ENCODE data around the gene SORCS2.

The SORCS2 gene

DNA sequence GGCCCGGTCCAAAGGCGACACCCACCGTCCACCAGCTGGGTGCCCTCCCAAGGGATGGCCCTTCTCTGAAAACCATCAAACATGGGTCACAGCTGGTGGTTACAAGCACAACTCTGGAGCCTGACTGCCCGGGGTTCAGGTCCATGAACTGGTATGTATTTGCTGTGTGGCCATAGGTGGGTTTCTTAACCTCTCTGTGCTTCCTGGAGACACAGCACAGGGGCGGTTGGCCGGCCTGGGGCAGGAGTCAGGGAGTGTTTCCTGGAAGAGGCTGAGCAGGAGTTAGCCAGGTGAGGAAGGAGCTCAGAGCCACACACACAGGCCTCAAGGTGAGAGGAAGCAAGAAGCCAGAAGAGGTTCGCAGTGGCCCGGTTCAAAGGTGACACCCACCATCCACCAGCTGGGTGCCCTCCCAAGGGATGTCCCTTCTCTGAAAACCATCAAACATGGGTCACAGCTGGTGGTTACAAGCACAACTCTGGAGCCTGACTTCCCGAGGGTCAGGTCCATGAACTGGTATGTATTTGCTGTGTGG lies 486.0 kb downstream of the SORCS2 start:
- CTCF ChIA-PET = no interaction called here
- POLR2A ChIA-PET = no interaction called here
- TF ChIP-seq L3MBTL2 (conservative IDR thresholded peaks at IDR 0.05) (no peak), SUZ12 (IDR thresholded peaks at IDR 0.05) (no peak), SP1 (IDR thresholded peaks at IDR 0.05) (no peak), TARDBP (IDR thresholded peaks at IDR 0.05) (no peak), HDGF (IDR thresholded peaks at IDR 0.05; ENCODE audit: borderline replicate concordance) (no peak), NFRKB (IDR thresholded peaks at IDR 0.05) (no peak), ZNF384 (IDR thresholded peaks at IDR 0.05) (no peak), LEF1 (IDR thresholded peaks at IDR 0.05; ENCODE audit: borderline replicate concordance) (no peak), FOXK2 (IDR thresholded peaks at IDR 0.05) (no peak), BHLHE40 (IDR thresholded peaks at IDR 0.05; ENCODE audit: borderline replicate concordance) (no peak), FOXM1 (IDR thresholded peaks at IDR 0.05; ENCODE audit: borderline replicate concordance) (no peak), ARNT (IDR thresholded peaks at IDR 0.05) (no peak), CTBP1 (IDR thresholded peaks at IDR 0.05; ENCODE audit: borderline replicate concordance) (no peak), FOXA1 (IDR thresholded peaks at IDR 0.05) (no peak), ELF4 (IDR thresholded peaks at IDR 0.05) (no peak)
- TF ChIP-seq, protein P1, sequence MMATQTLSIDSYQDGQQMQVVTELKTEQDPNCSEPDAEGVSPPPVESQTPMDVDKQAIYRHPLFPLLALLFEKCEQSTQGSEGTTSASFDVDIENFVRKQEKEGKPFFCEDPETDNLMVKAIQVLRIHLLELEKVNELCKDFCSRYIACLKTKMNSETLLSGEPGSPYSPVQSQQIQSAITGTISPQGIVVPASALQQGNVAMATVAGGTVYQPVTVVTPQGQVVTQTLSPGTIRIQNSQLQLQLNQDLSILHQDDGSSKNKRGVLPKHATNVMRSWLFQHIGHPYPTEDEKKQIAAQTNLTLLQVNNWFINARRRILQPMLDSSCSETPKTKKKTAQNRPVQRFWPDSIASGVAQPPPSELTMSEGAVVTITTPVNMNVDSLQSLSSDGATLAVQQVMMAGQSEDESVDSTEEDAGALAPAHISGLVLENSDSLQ (IDR thresholded peaks at IDR 0.05) = no peak
- no peak for DNase-seq (ENCODE audit: extremely low spot score)

DNA sequence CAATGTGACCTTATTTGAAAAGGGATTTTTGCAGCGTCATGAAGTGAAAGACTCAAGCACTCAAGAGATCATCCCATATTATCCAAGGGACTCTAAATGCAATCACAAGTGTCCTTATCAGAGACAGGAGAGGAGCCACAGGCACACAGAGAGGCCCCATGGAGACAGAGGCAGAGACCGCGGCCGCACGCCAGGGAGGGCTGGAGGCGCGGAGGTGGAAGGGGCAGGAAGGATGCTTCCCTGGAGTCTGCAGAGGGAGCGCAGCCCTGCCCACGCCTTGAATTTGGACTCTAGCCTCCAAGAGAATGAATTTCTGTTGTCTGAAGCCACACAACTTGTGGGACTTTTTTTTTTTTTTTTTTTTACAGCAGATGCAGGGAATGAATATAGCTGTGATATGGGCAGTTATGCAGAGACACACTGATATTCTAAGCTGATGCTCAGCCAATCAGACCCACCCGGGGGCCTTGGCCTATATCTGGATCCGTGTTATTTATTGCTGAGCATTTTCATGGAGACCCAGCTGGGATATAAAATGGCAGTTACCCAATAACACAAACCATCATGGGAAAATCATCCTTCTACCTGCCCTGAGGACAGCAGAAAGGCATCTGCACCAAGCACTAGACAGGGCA lies 487.2 kb downstream of the SORCS2 start:
- CTCF ChIA-PET = no interaction called here
- TF ChIP-seq FOXA1 (IDR thresholded peaks at IDR 0.05) = no peak
- TF ChIP-seq LEF1 (IDR thresholded peaks at IDR 0.05; ENCODE audit: borderline replicate concordance) = no peak
- TF ChIP-seq SP1 (IDR thresholded peaks at IDR 0.05) = no peak
- TF ChIP-seq BHLHE40 (IDR thresholded peaks at IDR 0.05; ENCODE audit: borderline replicate concordance) = no peak
- no peak for TF ChIP-seq NFRKB (IDR thresholded peaks at IDR 0.05)
- TF ChIP-seq TARDBP (IDR thresholded peaks at IDR 0.05) = no peak
- POLR2A ChIA-PET = no interaction called here
- no peak for DNase-seq (ENCODE audit: extremely low spot score)

DNA sequence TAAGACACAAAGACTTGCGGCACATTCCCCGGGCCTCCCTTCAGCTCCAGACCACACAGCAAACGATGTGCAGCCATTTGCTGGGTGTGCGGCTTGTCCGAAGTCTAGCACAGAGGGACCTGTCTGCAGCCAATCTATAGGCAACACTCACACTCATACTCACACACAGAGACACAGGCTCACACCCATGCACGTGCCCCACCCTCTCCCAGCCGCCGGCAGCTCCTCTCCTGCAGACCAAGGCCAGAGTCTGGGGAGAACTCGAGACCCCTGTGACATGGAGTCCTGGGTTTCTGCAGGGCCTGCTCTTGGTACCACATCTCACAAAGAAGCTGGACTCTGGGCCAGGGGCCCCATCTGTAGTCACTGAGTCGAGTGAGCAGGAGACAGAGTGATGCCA lies 487.8 kb downstream of the SORCS2 start:
- ChIA-PET CTCF (no interaction called here), POLR2A (no interaction called here)
- TF ChIP-seq SP1 (IDR thresholded peaks at IDR 0.05) = no peak
- no peak for TF ChIP-seq CTBP1 (IDR thresholded peaks at IDR 0.05; ENCODE audit: borderline replicate concordance)
- no peak for TF ChIP-seq FOXK2 (IDR thresholded peaks at IDR 0.05)
- TF ChIP-seq LEF1 (IDR thresholded peaks at IDR 0.05; ENCODE audit: borderline replicate concordance) = no peak
- TF ChIP-seq SUZ12 (IDR thresholded peaks at IDR 0.05) = no peak
- TF ChIP-seq FOXA1 (IDR thresholded peaks at IDR 0.05) = no peak
- TF ChIP-seq L3MBTL2 (conservative IDR thresholded peaks at IDR 0.05) = no peak
- TF ChIP-seq, protein P1 (IDR thresholded peaks at IDR 0.05) = no peak
- TF ChIP-seq ZNF384 (IDR thresholded peaks at IDR 0.05) = no peak
- no peak for TF ChIP-seq ARNT (IDR thresholded peaks at IDR 0.05)
- no peak for TF ChIP-seq BHLHE40 (IDR thresholded peaks at IDR 0.05; ENCODE audit: borderline replicate concordance)
- no peak for TF ChIP-seq NFRKB (IDR thresholded peaks at IDR 0.05)
- DNase-seq (ENCODE audit: extremely low spot score) = no peak

DNA sequence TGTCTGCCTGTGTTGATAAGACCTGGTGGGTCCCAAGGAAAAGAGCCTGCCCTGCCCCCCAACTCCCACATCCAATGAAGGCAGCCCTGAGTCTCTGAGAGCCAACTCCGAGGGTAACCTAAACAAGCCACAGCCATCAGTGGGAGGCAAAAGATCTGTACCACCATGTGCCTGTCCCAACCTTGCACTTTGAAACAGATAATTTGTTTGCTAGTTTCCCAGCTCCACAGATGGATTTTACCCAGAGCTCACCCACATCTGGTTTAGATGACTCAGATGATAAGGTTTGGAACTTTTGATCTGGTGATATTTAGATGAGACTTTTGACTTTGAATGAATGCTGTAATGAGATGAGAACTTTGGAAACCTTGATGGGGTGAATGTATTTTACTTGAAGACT lies 488.4 kb downstream of the SORCS2 start:
- POLR2A ChIA-PET = no interaction called here
- no peak for TF ChIP-seq BHLHE40 (IDR thresholded peaks at IDR 0.05; ENCODE audit: borderline replicate concordance)
- no peak for TF ChIP-seq CTBP1 (IDR thresholded peaks at IDR 0.05; ENCODE audit: borderline replicate concordance)
- TF ChIP-seq, protein P1 (IDR thresholded peaks at IDR 0.05) = no peak
- TF ChIP-seq HDGF (IDR thresholded peaks at IDR 0.05; ENCODE audit: borderline replicate concordance) = no peak
- TF ChIP-seq TARDBP (IDR thresholded peaks at IDR 0.05) = no peak
- TF ChIP-seq ZNF384 (IDR thresholded peaks at IDR 0.05) = no peak
- no peak for TF ChIP-seq FOXK2 (IDR thresholded peaks at IDR 0.05)
- TF ChIP-seq NFRKB (IDR thresholded peaks at IDR 0.05) = no peak
- TF ChIP-seq FOXA1 (IDR thresholded peaks at IDR 0.05) = no peak
- TF ChIP-seq ARNT (IDR thresholded peaks at IDR 0.05) = no peak
- no peak for DNase-seq (ENCODE audit: extremely low spot score)
- CTCF ChIA-PET = no interaction called here

DNA sequence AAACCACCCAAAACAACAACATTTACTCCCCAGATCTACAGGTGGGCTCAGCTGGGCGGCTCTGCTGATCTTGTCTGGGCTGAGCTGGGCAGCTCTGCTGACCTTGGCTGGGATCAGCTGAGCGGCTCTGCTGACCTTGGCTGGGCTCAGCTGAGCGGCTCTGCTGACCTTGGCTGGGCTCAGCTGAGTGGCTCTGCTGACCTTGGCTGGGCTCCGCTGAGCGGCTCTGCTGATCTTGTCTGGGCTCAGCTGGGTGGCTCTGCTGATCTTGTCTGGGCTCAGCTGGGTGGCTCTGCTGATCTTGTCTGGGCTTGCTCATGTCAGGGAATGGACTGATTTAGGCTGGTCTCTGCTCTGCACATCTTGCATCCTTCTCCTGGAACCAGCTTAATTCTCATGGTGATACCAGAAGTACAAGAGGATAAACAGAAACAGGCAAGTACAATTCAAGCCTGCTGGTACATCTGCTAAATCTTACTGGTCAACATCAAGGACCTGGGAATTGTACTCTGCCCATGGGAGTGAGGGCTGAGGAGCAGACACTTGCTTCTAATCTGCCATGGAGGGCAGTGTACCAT lies 490.9 kb downstream of the SORCS2 start:
- POLR2A ChIA-PET = no interaction called here
- CTCF ChIA-PET = no interaction called here
- no peak for DNase-seq (ENCODE audit: extremely low spot score)
- no peak for TF ChIP-seq ELF4 (IDR thresholded peaks at IDR 0.05)

DNA sequence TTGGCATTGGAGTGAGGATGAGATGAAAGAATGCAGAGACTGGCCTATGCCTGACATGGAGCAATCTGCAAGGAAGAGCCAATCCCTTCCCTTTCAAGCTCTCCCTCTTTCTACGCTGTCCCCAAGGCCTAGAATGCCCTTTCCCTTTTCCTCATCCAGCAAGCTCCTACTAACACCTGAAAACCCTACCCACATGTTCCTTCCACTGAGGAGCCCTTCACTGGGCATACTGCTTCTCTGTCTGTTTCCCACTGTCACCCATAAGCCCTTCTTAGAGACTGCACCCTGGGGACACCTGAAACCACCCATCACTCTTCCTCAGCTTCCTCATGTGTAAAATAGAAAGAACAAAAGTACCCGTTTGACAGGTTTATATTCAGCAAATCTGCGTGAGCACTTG lies 492.0 kb downstream of the SORCS2 start:
- ChIA-PET POLR2A (no interaction called here), CTCF (no interaction called here)
- TF ChIP-seq L3MBTL2 (conservative IDR thresholded peaks at IDR 0.05) = no peak
- no peak for TF ChIP-seq ZNF384 (IDR thresholded peaks at IDR 0.05)
- TF ChIP-seq FOXA1 (IDR thresholded peaks at IDR 0.05) = no peak
- no peak for TF ChIP-seq BHLHE40 (IDR thresholded peaks at IDR 0.05; ENCODE audit: borderline replicate concordance)
- TF ChIP-seq LEF1 (IDR thresholded peaks at IDR 0.05; ENCODE audit: borderline replicate concordance) = no peak
- no peak for TF ChIP-seq FOXM1 (IDR thresholded peaks at IDR 0.05; ENCODE audit: borderline replicate concordance)
- no peak for TF ChIP-seq CTBP1 (IDR thresholded peaks at IDR 0.05; ENCODE audit: borderline replicate concordance)
- DNase-seq (ENCODE audit: extremely low spot score) = no peak
